OCI-LY7 (cell line): ENCODE data around the gene MMP3.

Experiments used
- EZH2phosphoT487 ChIP-seq: fragments of 200-600 bp; sonication (generic); IDR thresholded peaks from 2 replicates; pipeline ENCODE4 v1.6.1; 2018; ENCODE audit warnings: low read depth, borderline replicate concordance, mild to moderate bottlenecking, mixed run types, antibody characterized with exemption, low read length, moderate library complexity, mixed read lengths
- TF ChIP-seq, protein P1 (sequence below): fragments of 200-600 bp; sonication (generic); conservative IDR thresholded peaks from 2 replicates; pipeline ENCODE4 v1.5.1; 2014; ENCODE audit warnings: mild to moderate bottlenecking, antibody characterized with exemption, low read length, moderate library complexity, mixed read lengths

DNA sequence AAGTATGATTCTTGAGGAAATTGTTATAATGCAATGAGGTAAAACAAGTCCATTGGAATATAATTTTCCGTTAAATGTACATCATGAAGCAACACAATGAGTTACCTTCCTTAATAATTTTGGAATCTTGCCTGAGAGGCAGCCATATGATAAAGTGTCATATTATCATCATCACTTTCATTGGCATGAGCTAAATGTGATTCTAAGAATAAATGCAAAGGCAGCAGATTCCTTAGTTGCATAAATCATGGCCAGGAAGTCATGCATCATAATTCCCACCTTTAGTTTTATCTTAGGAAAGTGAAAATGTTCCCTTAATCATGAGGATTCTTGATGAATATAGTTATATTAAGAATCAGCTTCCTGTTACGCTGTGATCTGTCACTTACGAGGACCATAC, 31.2 kb downstream of the MMP3 start:
- no peak for TF ChIP-seq EZH2phosphoT487
- TF ChIP-seq, protein P1, sequence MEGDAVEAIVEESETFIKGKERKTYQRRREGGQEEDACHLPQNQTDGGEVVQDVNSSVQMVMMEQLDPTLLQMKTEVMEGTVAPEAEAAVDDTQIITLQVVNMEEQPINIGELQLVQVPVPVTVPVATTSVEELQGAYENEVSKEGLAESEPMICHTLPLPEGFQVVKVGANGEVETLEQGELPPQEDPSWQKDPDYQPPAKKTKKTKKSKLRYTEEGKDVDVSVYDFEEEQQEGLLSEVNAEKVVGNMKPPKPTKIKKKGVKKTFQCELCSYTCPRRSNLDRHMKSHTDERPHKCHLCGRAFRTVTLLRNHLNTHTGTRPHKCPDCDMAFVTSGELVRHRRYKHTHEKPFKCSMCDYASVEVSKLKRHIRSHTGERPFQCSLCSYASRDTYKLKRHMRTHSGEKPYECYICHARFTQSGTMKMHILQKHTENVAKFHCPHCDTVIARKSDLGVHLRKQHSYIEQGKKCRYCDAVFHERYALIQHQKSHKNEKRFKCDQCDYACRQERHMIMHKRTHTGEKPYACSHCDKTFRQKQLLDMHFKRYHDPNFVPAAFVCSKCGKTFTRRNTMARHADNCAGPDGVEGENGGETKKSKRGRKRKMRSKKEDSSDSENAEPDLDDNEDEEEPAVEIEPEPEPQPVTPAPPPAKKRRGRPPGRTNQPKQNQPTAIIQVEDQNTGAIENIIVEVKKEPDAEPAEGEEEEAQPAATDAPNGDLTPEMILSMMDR, result no peak
